ENCODE measurements around the gene BPIFA2. TPM values are rescaled to one million over a fixed set of nuclear protein-coding genes. Genes with fewer than 3 reads are reported as not detected.

The BPIFA2 gene
- total and polyA plus RNA-seq, 2 of the 4 experiments (the other 2 are of a cell fraction), result not detected

- H3K56ac ChIP-seq (ENCODE audit: extremely low read depth, insufficient read depth, low read length), result no peak overlapping the region
- H4K8ac ChIP-seq (ENCODE audit: low read depth in 2 of 2, low read length in 2 of 2), result no peak overlapping the region
- H3K4ac ChIP-seq (ENCODE audit: low read depth, low read length), result no peak overlapping the region
- H2AK5ac ChIP-seq (ENCODE audit: low read depth, low read length), result no peak overlapping the region
- no peaks in the 10 kb centered on the region for H3K79me1 ChIP-seq (ENCODE audit: low read depth in 1 of 2, low read length in 2 of 2)
- ATAC-seq (ENCODE audit: low read depth) (no peak), DNase-seq (no peak)
- no peak overlapping the region for H3K14ac ChIP-seq (replicated peaks; ENCODE audit: low read depth, low read length)
- H3K18ac ChIP-seq (ENCODE audit: low read depth, low read length), result no peak overlapping the region
- no peaks in the 10 kb centered on the region for H4K20me1 ChIP-seq (ENCODE audit: insufficient read depth, low read length)
- H3K36me3 ChIP-seq (ENCODE audit: control insufficient read depth, insufficient read depth, low read length), result no peaks in the 10 kb centered on the region
- H2BK20ac ChIP-seq (ENCODE audit: low read depth, low read length), result no peak overlapping the region
- TF ChIP-seq POLR2A (IDR thresholded peaks at IDR 0.05; ENCODE audit: low read depth, low read length), result no peak
- no peak for TF ChIP-seq BHLHE40 (IDR thresholded peaks at IDR 0.05; ENCODE audit: low read depth, low read length)
- TF ChIP-seq ELK1 (IDR thresholded peaks at IDR 0.05; ENCODE audit: borderline replicate concordance, low read depth, low read length), result no peak
- TF ChIP-seq RAD21 (IDR thresholded peaks at IDR 0.05; ENCODE audit: low read length), result no peak
- TF ChIP-seq RFX5 (IDR thresholded peaks at IDR 0.05; ENCODE audit: low read depth, low read length), result no peak
- TF ChIP-seq MAFK (IDR thresholded peaks at IDR 0.05; ENCODE audit: low read depth, low read length), result no peak
- TF ChIP-seq MAZ (IDR thresholded peaks at IDR 0.05; ENCODE audit: borderline replicate concordance, low read depth, low read length), result no peak
- H2BK120ac ChIP-seq (ENCODE audit: low read depth, low read length), result no peak overlapping the region
- dilution Hi-C loops (cut with HindIII; ENCODE audit: low sequenced_read_pairs, unreplicated experiment) (no loop called here), in situ Hi-C loops (cut with MboI; ENCODE audit: low sequenced_read_pairs) (no loop called here), intact Hi-C loops (cut with micrococcal nuclease) (no loop called here)
- H4K5ac ChIP-seq (ENCODE audit: low read depth, low read length), result no peak overlapping the region
- no peak overlapping the region for H3K4me2 ChIP-seq (ENCODE audit: low read depth, low read length)
- no peaks in the 10 kb centered on the region for H3K9me1 ChIP-seq (ENCODE audit: insufficient read depth, low read length)
- H2AFZ ChIP-seq (replicated peaks; ENCODE audit: low read length, poor library complexity), result no peak overlapping the region
- POLR2A ChIA-PET (ENCODE audit: unreplicated experiment), result no interaction called here
- H2BK5ac ChIP-seq (ENCODE audit: low read depth, low read length, poor library complexity, severe bottlenecking), result no peak overlapping the region
- no peak overlapping the region for H4K91ac ChIP-seq (ENCODE audit: insufficient read depth, low read depth, low read length)
- no peak overlapping the region for H3K23ac ChIP-seq (ENCODE audit: low read depth, low read length)
- no peaks in the 10 kb centered on the region for H3K27me3 ChIP-seq (ENCODE audit: control insufficient read depth, insufficient read depth, low read length)
- BruUV-seq (replicated peaks), result no TSS peak
- no peaks in the 10 kb centered on the region for H3K9me3 ChIP-seq (ENCODE audit: control insufficient read depth, insufficient read depth, low read length)
- H2BK15ac ChIP-seq (ENCODE audit: low read depth, low read length), result no peak overlapping the region
- no peak overlapping the region for H3K27ac ChIP-seq (ENCODE audit: insufficient read depth, low read length)
- no CpG with 5 or more reads among the region's 4 CpGs for WGBS, 2 experiments (ENCODE audit: extremely low coverage in 2 of 2, insufficient read length in 1 of 2)
- no peak overlapping the region for H2AK9ac ChIP-seq (replicated peaks; ENCODE audit: low read depth, low read length, poor library complexity)
- no peak overlapping the region for H3K4me3 ChIP-seq (ENCODE audit: insufficient read depth, low read depth, low read length)
- CTCF ChIA-PET, result no interaction called here
- H3K4me1 ChIP-seq (ENCODE audit: control insufficient read depth, insufficient read depth, low read length), result no peaks in the 10 kb centered on the region
- no peak overlapping the region for H3K9ac ChIP-seq (ENCODE audit: low read depth, low read length)
These were observed 19.9 kb upstream of the BPIFA2 start for GRCh38 chr20:33148040-33148439.

All from IMR-90 (cell line).